PFSK-1 (cell line): ENCODE measurements around the gene DDX24.

Experiments used
- POLR2AphosphoS5 ChIP-seq: IDR thresholded peaks from 2 replicates; pipeline ENCODE4 v1.6.1; 2012; ENCODE audit warnings: low read depth, mild to moderate bottlenecking, control low read depth, low read length, moderate library complexity
- TAF1 ChIP-seq: IDR thresholded peaks from 2 replicates; pipeline ENCODE4 v1.6.1; 2012; ENCODE audit warnings: low read length, control low read depth, borderline replicate concordance; ENCODE audit not compliant: insufficient read depth

DNA sequence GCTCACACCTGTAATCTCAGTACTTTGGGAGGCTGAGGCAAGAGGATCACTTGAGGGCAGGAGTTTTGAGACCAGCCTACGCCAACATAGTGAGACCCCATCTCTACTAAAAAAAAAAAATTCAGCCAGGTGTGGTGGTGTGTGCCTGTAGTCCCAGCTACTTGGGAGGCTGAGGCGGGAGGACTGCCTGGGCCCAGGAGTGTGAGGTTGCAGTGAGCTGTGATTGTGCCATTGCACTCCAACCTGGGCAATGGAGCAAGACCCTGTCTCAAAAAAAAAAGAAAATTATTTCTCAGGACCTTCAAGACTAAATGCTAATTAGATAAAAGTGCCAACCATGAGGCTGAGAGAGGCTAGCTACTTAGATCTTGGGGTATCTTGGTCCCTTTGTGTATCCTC, 31.4 kb downstream of the DDX24 start:
- no peak for TF ChIP-seq TAF1
- TF ChIP-seq POLR2AphosphoS5: no peak
